Measurements from ENCODE around the gene SIPA1L3. TPM values are rescaled to one million over a fixed set of nuclear protein-coding genes. Genes with fewer than 3 reads are reported as not detected.

Gene SIPA1L3
- polyA plus RNA-seq, 3 donors from 2014 or later = 0.29 to 4.1 (median 3.2) TPM

GRCh38 chr19:37980419-37981170 is 73.6 kb downstream of the SIPA1L3 start:
- no peak for DNase-seq
- no peaks in the 10 kb centered on the region for H3K36me3 Mint-ChIP-seq
- peak overlapping the region in 1 of 6 donors; percentile 31 for H3K27ac Mint-ChIP-seq
- peaks cover 7 to 22% of the 10 kb centered on the region in 2 donors for H3K4me1 Mint-ChIP-seq
- H3K4me3 Mint-ChIP-seq = no peak overlapping the region
- H3K27me3 Mint-ChIP-seq (ENCODE audit: low read depth in 3 of 3) = peaks cover 0 to 2% (median 0%) of the 10 kb centered on the region in 3 donors
- H3K9me3 Mint-ChIP-seq = no peaks in the 10 kb centered on the region

GRCh38 chr19:37981785-37982475 is 74.9 kb downstream of the SIPA1L3 start:
- no peak for DNase-seq
- Mint-ChIP-seq H3K27me3 (ENCODE audit: low read depth in 3 of 3) (peaks cover 0 to 2% (median 0%) of the 10 kb centered on the region in 3 donors), H3K27ac (no peak overlapping the region), H3K4me1 (peaks cover 21 to 36% of the 10 kb centered on the region in 2 donors), H3K9me3 (no peaks in the 10 kb centered on the region), H3K36me3 (no peaks in the 10 kb centered on the region), H3K4me3 (no peak overlapping the region)

GRCh38 chr19:37982655-37983054 is 75.6 kb downstream of the SIPA1L3 start:
- Mint-ChIP-seq H3K27ac (no peak overlapping the region), H3K4me3 (no peak overlapping the region)

GRCh38 chr19:37983153-37983552 is 76.1 kb downstream of the SIPA1L3 start:
- no peak for DNase-seq
- H3K4me1 Mint-ChIP-seq = peaks cover 25 to 41% of the 10 kb centered on the region in 2 donors
- no peaks in the 10 kb centered on the region for H3K9me3 Mint-ChIP-seq
- no peak overlapping the region for H3K27ac Mint-ChIP-seq
- no peak overlapping the region for H3K4me3 Mint-ChIP-seq
- H3K27me3 Mint-ChIP-seq (ENCODE audit: low read depth in 3 of 3) = peaks cover 0 to 2% (median 0%) of the 10 kb centered on the region in 3 donors
- H3K36me3 Mint-ChIP-seq = no peaks in the 10 kb centered on the region

More at GRCh38 chr19:37982655-37983054, 75.6 kb downstream of the SIPA1L3 start:
- Mint-ChIP-seq H3K36me3 (no peaks in the 10 kb centered on the region), H3K27me3 (ENCODE audit: low read depth in 3 of 3) (peaks cover 0 to 2% (median 0%) of the 10 kb centered on the region in 3 donors), H3K4me1 (peaks cover 23 to 41% of the 10 kb centered on the region in 2 donors), H3K9me3 (no peaks in the 10 kb centered on the region)
- DNase-seq = no peak

GRCh38 chr19:37983916-37984315 is 76.9 kb downstream of the SIPA1L3 start:
- peaks cover 28 to 46% of the 10 kb centered on the region in 2 donors for H3K4me1 Mint-ChIP-seq
- H3K4me3 Mint-ChIP-seq = no peak overlapping the region
- DNase-seq = no peak
- H3K27me3 Mint-ChIP-seq (ENCODE audit: low read depth in 3 of 3) = peaks cover 0 to 2% (median 2%) of the 10 kb centered on the region in 3 donors
- no peaks in the 10 kb centered on the region for H3K36me3 Mint-ChIP-seq
- H3K27ac Mint-ChIP-seq = peak overlapping the region in 2 of 6 donors; percentile 9 to 63
- H3K9me3 Mint-ChIP-seq = no peaks in the 10 kb centered on the region

GRCh38 chr19:37986048-37986750 is 79.2 kb downstream of the SIPA1L3 start:
- DNase-seq = no peak
- Mint-ChIP-seq H3K4me3 (peak overlapping the region in 2 of 5 donors; percentile 29 to 50), H3K27me3 (ENCODE audit: low read depth in 3 of 3) (peaks cover 0 to 2% (median 2%) of the 10 kb centered on the region in 3 donors), H3K9me3 (no peaks in the 10 kb centered on the region), H3K4me1 (peaks cover 30 to 45% of the 10 kb centered on the region in 2 donors), H3K36me3 (no peaks in the 10 kb centered on the region), H3K27ac (peak overlapping the region; percentile 73 to 81 (median 80))

- no peak for DNase-seq
- Mint-ChIP-seq H3K27ac (no peak overlapping the region), H3K36me3 (no peaks in the 10 kb centered on the region), H3K27me3 (ENCODE audit: low read depth in 3 of 3) (peaks cover 0 to 2% (median 0%) of the 10 kb centered on the region in 3 donors), H3K4me1 (peaks cover 31 to 45% of the 10 kb centered on the region in 2 donors), H3K9me3 (no peaks in the 10 kb centered on the region), H3K4me3 (no peak overlapping the region)
Measured at GRCh38 chr19:37987356-37988332, 80.6 kb downstream of the SIPA1L3 start.

- Mint-ChIP-seq H3K36me3 (no peaks in the 10 kb centered on the region), H3K9me3 (no peaks in the 10 kb centered on the region), H3K27ac (peak overlapping the region in 5 of 6 donors; percentile 27 to 74 (median 50)), H3K27me3 (ENCODE audit: low read depth in 3 of 3) (peaks cover 0 to 2% (median 0%) of the 10 kb centered on the region in 3 donors), H3K4me3 (no peak overlapping the region), H3K4me1 (peaks cover 31 to 43% of the 10 kb centered on the region in 2 donors)
- no peak for DNase-seq
Measured at GRCh38 chr19:37988758-37989635, 82.0 kb downstream of the SIPA1L3 start.

GRCh38 chr19:37989855-37990254 is 82.8 kb downstream of the SIPA1L3 start:
- H3K4me1 Mint-ChIP-seq = peaks cover 28 to 34% of the 10 kb centered on the region in 2 donors
- peaks cover 0 to 2% (median 0%) of the 10 kb centered on the region in 3 donors for H3K27me3 Mint-ChIP-seq (ENCODE audit: low read depth in 3 of 3)
- H3K4me3 Mint-ChIP-seq = no peak overlapping the region

GRCh38 chr19:37990362-37990761 is 83.4 kb downstream of the SIPA1L3 start:
- no peaks in the 10 kb centered on the region for H3K36me3 Mint-ChIP-seq
- H3K4me3 Mint-ChIP-seq = no peak overlapping the region
- no peaks in the 10 kb centered on the region for H3K9me3 Mint-ChIP-seq
- no peak for DNase-seq
- H3K4me1 Mint-ChIP-seq = peaks cover 25 to 29% of the 10 kb centered on the region in 2 donors
- H3K27ac Mint-ChIP-seq = no peak overlapping the region
- peaks cover 0 to 2% (median 0%) of the 10 kb centered on the region in 3 donors for H3K27me3 Mint-ChIP-seq (ENCODE audit: low read depth in 3 of 3)

More at GRCh38 chr19:37989855-37990254, 82.8 kb downstream of the SIPA1L3 start:
- H3K36me3 Mint-ChIP-seq = no peaks in the 10 kb centered on the region
- H3K9me3 Mint-ChIP-seq = no peaks in the 10 kb centered on the region
- no peak for DNase-seq
- no peak overlapping the region for H3K27ac Mint-ChIP-seq

GRCh38 chr19:37991176-37991835 is 84.3 kb downstream of the SIPA1L3 start:
- Mint-ChIP-seq H3K27me3 (ENCODE audit: low read depth in 3 of 3) (peaks cover 0 to 2% (median 0%) of the 10 kb centered on the region in 3 donors), H3K36me3 (no peaks in the 10 kb centered on the region), H3K4me1 (peaks cover 17 to 20% of the 10 kb centered on the region in 2 donors), H3K4me3 (no peak overlapping the region), H3K9me3 (no peaks in the 10 kb centered on the region), H3K27ac (peak overlapping the region in 1 of 6 donors; percentile 56)
- no peak for DNase-seq
